H1 (cell line): ENCODE results near the gene ZSWIM9. TPM values are rescaled to one million over a fixed set of nuclear protein-coding genes. Genes with fewer than 3 reads are reported as not detected.

Experiments used
- JUND ChIP-seq: IDR thresholded peaks from 2 replicates; pipeline ENCODE4 v1.6.1; 2011; ENCODE audit warnings: mild to moderate bottlenecking, improper control_type of control experiment, low read length
- polyA plus RNA-seq, 7 experiments: library from polyadenylated mRNA; depleted of rRNA in 3 of 7; stranded (reverse) in 5 of 7; unstranded in 2 of 7; fragments of >200 nt in 5 of 7; fragments of 200-250 nt in 2 of 7; gene quantifications; 1 replicate in 5 of 7; 2 replicates in 1 of 7; 4 replicates in 1 of 7; pipeline versions ENCODE4 v1.2.1 to v1.2.3, GENCODE V29; 2011 to 2013; ENCODE audit warnings: missing spikeins in 2 of 7, mixed read lengths in 2 of 7
- total RNA-seq: library from RNA; stranded (reverse); fragmentation: NEBNext Ultra II Directional; extraction: Animal tissue kit (Norgen Biotek cat#: 25700); gene quantifications from 2 replicates; pipeline ENCODE4 v1.2.1, GENCODE V29; 2021
- TF ChIP-seq, protein P1 (sequence below), 3 experiments: IDR thresholded peaks; 1 replicate in 2 of 3; 2 replicates in 1 of 3; pipeline versions ENCODE4 v1.5.1 to v1.6.1; 2011; ENCODE audit warnings: low read length in 3 of 3, mild to moderate bottlenecking in 3 of 3, inconsistent platforms in 2 of 3, low read depth in 1 of 3, moderate library complexity in 1 of 3; ENCODE audit not compliant: insufficient read depth in 1 of 3; ENCODE audit errors: control extremely low read depth in 1 of 3
- TF ChIP-seq, protein P2 (sequence below): IDR thresholded peaks from 2 replicates; pipeline ENCODE4 v1.6.1; 2011; ENCODE audit warnings: low read depth, mild to moderate bottlenecking, low read length; ENCODE audit not compliant: insufficient read depth
- TF ChIP-seq, protein P3 (sequence below): IDR thresholded peaks from 2 replicates; pipeline ENCODE4 v1.6.1; 2011; ENCODE audit warnings: low read length, improper control_type of control experiment

ZSWIM9 gene
- total and polyA plus RNA-seq, 2 of the 8 experiments (the other 6 are each of a cell fraction or from before 2014, with no cell fraction given), result 1.5 to 10.4 TPM

DNA sequence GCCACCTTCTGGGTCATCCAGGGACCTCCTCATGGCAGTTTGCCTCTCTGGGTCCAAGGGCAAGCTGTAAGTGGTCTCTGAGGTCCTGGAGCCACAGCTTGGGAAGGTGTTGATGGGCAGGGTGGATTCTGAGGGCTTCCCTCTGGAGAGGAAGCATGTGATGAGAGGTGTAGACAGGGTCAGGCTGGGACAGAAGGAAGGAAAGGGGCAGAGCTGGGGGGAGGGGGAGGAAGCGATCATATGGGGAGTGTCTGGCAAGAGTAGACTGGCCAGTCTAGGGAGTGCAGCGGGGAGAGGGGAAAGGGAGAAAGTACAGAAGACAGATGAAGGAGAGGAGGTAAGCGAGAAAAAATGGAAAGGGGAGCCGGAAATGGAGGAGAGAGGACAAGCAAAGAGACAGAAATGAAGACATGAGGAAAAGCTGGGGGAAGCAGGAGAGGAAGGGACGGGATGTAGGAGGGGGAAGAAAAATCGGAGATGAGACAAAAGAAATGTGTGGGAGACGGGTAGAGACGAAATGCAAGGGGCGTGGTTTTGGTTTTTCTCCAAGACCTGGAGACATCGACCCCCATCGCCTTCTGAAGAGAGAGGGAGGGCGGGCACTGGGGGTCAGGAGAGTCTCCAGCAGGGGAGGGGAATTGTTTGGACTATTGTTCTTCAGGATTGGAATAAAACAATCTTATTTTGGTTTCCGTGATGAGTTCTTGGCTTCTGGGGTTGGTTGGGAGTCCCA, 26.6 kb downstream of the ZSWIM9 start (continued):
- TF ChIP-seq, protein P1, sequence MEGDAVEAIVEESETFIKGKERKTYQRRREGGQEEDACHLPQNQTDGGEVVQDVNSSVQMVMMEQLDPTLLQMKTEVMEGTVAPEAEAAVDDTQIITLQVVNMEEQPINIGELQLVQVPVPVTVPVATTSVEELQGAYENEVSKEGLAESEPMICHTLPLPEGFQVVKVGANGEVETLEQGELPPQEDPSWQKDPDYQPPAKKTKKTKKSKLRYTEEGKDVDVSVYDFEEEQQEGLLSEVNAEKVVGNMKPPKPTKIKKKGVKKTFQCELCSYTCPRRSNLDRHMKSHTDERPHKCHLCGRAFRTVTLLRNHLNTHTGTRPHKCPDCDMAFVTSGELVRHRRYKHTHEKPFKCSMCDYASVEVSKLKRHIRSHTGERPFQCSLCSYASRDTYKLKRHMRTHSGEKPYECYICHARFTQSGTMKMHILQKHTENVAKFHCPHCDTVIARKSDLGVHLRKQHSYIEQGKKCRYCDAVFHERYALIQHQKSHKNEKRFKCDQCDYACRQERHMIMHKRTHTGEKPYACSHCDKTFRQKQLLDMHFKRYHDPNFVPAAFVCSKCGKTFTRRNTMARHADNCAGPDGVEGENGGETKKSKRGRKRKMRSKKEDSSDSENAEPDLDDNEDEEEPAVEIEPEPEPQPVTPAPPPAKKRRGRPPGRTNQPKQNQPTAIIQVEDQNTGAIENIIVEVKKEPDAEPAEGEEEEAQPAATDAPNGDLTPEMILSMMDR (IDR thresholded peaks at IDR 0.05; ENCODE audit: control extremely low read depth in 1 of 3, insufficient read depth in 1 of 3, low read depth in 1 of 3, low read length in 3 of 3), result no peak
- TF ChIP-seq JUND, result no peak
- TF ChIP-seq, protein P2, sequence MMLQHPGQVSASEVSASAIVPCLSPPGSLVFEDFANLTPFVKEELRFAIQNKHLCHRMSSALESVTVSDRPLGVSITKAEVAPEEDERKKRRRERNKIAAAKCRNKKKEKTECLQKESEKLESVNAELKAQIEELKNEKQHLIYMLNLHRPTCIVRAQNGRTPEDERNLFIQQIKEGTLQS, result no peak
- TF ChIP-seq, protein P3, sequence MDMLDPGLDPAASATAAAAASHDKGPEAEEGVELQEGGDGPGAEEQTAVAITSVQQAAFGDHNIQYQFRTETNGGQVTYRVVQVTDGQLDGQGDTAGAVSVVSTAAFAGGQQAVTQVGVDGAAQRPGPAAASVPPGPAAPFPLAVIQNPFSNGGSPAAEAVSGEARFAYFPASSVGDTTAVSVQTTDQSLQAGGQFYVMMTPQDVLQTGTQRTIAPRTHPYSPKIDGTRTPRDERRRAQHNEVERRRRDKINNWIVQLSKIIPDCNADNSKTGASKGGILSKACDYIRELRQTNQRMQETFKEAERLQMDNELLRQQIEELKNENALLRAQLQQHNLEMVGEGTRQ, result no peak
- TF ChIP-seq, all 59 proteins: peak for 0
